GM21619 (cell line): Measurements from ENCODE around the gene CHI3L1.

Experiments
- ATAC-seq: cut with Tn5 transposase; IDR thresholded peaks from one replicate; pipeline ENCODE4 v1.9.1; 2021; ENCODE audit not compliant: unreplicated experiment

Gene CHI3L1

DNA sequence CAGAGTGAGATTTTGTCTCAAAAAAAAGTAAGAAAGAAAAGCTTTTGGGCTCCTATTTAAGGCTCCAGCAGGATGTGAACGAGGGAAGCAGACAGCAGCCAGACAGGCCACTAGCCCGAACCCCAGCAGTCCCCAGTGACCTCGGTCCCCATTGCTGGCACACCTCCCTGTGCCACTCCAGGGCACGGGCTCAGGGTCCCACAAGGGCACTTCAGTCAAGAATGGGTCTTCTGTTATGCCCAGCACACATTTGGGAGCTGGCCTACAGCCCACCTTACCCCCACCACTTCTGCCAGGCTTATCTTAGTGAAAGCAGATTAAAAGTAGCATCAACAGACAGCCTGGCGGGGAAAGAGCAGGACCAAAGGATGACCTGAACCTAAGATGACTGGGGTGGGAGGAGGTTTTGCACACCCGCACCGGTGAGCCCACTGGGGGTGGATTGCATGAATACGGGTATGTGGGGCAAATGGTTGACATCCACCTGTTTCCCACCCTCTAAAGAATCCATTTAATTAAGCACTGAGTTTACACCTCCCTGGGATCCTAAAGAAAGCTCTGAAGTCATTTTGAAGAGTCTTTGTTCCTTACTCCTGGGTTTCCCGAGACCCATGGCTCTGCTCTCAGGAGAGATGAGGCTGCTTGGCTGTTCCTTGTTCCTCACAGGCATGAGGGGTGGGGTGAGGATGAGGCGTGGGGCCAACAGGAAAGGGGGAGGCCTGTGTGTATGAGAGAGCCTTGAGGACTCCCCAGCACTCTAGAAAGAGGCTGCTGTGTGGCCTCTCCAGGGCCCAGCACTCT is 4.7 kb downstream of the CHI3L1 start:
- no peak for ATAC-seq

DNA sequence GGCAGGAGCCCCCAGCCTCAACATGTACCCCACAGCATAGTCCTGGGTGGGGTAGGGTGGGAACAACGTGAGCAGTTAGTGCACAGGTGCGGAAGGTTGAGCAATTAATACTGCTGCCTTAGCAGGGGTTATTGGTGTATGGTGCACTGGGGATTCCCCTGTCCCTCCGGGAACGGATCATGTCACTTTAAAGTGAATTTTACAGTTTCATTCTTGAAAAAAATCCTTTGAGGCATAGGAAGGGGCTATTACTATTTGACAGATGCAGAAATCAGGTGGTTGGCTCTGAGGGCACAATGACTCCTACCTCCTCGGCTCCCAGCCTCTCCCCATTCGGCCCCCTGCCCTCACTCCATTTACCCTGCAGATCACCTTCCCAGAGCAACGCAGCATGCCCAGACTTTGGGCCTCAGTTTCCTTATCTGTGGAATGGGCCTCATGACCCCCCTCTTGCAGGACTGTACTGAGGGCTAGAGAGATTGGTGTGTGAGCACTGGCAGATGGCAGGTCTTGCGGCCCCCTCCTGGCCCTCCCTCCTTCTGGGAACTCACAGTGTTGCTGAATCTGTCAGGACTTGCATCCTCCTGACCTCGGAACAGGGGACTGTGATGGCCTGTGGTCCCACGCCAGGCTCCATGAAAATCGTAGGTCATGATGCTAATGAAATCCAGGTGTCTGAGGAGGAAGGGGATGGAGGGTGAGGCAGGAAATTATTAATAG is 5.7 kb downstream of the CHI3L1 start:
- no peak for ATAC-seq

DNA sequence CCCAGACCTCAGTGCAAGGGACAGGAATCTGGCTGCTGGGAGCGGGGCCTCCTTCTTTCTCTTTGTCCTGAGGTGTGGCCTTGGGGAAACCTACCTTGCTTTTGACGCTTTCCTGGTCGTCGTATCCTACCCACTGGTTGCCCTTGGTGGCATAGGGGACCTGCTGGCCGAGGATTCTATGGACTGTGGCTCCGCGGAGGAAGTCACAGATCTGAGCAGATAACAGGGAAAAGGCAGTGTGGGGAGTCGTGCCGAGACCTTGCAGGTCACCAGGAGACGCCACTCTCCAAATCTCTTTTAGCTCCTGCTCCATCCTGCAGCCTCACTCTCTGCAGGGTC is 6.9 kb downstream of the CHI3L1 start:
- ATAC-seq: no peak

DNA sequence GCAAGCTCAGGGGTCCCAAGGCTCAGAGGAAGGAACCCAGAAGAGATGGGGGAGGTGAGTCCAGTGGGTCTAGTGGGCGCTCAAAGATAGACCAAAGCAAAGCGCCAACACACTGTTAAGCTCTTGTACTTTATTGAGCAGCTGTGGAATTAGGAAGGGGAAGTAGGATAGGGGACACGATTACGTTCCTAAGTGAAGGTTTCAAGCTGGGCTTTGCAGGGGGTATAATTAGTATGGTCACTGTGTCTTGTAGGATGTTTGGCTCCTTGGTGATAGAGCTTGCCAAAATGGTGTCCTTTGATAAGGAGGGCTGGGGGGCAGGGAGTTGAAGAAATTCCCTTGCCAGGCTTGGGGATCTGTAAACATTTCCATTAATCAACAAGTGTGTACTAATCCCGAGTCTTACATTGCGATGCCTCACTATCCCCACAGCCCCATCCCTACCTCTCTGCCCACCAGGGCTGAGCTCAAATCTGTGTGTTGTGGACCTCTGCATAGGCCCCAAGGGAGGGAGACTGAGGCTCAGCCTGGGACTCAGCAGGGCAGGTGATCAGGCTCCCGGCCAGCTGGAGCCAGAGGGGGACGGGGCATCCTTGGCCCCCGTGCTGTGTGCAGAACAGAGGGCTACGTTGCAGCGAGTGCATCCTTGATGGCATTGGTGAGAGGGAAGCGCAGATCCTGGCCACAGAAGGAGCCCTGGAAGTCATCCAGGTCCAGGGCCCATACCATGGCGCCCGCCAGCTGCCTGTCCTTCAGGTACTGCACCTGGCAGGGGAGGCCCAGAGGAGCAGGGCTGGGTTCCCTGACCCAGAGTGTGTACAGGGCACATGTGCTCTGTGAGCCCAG is 7.5 kb downstream of the CHI3L1 start:
- no peak for ATAC-seq

DNA sequence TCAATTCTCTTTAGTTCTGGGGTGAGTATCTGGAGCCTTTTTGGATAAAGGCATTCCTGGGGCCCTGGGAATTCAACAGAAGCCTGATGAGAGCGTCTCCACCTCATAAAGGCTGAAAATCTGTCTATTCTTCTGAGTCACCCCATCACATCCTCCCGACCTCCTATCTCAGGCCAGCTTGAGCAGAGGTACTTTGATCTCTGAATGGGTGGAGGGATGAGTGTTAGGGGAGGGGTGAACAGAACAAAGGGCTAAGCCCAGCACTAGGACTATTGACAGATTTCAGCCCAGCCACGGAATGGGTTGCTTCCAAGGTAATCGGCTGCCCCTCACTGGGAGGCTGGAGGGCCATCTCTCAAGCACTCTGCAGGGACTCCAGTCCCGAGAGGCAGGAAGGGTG is 8.4 kb downstream of the CHI3L1 start:
- ATAC-seq: no peak

DNA sequence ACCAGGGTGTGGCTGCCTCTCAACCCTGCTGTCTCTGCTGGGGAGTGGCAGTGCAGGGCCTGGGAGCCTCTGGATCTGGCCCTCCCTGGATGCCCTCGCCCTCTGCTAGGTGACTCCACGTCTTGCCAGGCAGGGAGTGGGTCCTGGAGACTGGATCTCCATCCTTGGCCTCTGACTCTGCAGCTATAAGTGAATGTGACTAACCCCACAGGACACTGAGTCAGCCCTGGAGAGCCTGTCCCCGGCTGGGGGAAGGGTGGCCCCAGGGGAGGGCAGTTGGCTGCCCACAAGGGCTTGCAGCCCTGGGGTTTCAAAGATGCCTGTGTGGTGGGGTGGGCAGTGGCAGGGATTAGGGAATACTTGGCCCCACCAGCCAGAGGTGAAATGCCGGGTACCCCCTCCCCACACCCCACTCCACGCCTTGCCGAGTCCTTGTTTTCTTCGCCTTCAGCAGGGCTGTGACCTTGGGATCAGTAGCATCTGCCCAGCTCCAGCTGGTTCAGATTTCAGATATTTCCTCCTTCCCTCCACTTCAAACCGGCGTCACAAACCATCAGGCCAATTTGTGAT is 8.9 kb downstream of the CHI3L1 start:
- no peak for ATAC-seq

DNA sequence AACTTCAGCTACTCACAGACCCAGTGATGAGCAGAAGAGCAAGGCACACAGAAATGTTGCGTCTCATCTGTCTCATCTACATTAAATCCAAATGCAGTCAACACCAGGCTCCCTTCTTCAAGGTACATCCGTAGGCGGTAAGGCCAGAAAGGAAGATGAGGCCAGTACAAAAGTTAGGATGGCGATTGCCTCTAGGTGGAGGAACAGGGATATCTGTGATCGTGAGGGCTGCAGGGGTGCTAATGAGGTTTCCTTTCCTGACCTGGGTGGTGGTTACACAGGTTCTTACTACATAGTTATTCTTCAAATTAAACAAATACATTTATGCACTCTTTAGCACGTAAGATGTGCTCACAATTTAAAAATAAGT is 9.5 kb downstream of the CHI3L1 start:
- ATAC-seq: no peak

DNA sequence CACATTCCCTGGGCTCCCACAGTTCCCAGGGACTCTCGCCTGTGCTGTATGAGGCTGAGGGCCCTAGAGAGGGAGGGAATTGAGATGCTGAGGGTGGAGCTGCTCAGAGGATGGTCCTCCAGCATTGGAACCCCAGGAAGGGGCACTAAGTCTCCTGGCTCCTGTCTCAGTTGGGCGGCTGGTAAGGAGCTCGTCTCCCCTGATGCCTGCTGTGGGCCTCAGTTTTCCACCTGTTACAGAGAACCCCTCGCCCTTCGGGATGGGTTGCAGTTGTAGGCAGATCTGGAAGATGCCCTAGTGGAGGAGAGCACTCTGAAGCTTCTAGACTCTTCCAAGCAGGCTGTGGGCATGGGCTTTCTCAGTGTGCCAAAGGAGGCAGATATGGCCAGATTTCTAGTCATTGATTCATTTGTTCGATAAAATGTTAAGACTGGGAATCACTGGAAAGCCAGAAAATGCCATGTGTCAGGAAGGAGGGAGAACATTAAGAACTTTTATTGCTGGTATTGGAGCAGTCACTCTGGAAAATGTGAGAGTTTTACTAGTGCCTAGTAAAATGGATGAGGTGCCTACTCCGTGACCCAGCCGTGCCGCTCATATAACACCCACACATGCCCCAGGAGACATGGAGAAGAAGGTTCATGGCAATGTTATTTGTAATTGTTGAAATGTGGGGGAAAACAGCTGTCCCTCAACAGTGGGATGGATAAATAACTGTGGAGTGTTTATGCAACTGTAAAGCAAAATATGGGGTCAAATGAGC is 10.1 kb downstream of the CHI3L1 start:
- no peak for ATAC-seq

DNA sequence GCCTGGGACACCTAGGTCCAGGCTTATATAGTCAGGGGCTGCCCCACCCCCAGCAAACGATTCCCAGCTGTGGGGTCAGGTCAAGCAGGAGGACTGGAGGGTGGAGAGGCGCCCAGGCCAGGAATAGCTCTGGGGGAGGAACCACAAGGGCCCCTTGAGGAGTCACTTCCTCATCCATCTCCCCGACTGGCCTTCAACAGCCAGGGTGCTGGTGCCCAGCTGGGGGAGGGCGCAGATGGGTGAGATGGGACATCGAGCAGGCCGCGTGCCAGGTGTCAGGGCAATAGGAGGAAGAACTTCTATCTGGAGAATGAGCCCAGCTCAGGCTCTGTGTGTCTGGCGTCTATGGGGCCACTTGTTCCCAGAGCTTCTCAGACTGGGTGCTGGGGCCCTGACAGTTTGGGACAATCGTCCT is 10.7 kb downstream of the CHI3L1 start:
- ATAC-seq: no peak

DNA sequence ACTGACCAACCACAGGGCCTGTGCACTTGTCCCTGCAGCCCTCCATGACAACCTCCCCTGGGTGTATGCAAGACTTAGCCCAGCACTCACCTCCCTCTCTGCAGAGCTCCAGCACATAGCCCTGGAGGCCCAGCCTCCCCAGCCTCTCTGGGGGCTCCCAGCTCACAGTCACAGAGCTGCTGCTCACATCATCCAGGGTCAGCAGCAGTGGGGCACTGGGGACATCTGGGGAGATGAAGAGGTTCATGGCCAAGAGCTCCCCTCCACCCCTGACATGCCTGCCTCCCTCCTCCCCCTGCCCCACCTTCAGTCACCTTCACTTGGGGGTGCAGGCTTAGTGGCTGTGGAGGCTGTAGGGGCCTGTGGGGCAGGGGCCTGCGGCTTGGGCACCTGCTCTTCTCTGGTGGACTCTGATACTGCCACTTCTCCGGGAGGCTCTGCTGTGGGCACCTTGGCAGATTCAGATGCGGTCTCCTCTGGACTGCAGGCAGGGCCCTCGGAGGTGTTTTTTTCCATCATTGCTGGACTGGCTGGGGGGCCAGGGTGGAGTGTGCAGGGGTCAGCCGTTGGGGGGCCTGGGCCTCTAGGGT is 11.2 kb downstream of the CHI3L1 start, which contains the start of gene MYBPH:
TSS of gene MYBPH (minus strand) at position 590 of the 590 bp plus-strand sequence. CDS start at position 519, 71 bp downstream.
- ATAC-seq: no peak

DNA sequence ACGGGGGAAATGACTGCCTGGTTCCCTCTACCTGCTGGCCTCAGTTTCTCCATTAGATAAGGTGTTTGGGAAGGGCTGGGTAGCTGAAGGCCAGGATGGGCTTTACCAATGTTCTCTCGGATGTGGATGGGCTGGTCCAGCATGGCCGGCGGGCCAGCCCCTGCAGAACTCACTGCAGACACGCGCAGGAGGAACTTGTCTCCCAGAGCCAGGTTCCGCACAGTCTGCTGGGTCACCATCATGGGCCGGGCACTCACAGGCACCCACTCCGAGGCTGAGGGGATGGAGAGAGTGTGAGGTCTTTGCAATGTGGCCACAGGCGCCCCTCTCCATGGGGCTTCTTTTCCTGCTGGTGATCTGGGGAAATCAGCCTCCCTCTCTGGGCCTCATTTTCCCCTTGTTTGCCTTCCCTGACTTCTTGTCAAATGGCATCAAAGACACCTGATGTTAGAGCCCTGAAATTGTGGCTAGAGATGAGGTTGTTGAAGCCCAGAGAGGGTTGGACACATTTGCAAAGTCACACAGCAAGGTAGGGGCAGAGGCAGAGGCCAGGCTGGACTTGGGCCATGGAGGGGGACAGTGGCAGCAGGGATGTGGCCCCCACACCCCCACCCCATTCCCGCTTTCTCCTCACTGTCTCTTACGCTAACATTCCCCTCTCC is 12.0 kb downstream of the CHI3L1 start:
- no peak for ATAC-seq

DNA sequence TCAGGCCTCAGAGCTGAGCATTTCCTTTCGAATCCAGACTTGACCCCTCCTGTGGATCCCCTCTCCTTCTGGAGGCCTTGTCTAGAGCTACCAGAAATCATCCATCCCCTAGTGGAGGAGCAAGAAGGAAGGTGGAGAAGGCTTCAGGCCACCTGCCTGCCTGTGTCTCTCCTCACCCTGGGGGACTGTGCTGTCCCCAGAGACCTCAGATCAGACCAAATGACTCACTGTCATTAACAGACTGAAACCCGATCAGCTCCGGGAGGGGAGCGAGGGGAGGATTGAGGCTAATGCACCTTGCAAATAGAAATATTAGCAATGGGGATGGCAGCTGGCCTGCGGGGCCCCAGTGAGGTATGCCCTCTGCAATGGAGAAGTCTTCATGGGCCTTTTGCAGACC is 12.9 kb downstream of the CHI3L1 start:
- peak; percentile 91 for ATAC-seq

DNA sequence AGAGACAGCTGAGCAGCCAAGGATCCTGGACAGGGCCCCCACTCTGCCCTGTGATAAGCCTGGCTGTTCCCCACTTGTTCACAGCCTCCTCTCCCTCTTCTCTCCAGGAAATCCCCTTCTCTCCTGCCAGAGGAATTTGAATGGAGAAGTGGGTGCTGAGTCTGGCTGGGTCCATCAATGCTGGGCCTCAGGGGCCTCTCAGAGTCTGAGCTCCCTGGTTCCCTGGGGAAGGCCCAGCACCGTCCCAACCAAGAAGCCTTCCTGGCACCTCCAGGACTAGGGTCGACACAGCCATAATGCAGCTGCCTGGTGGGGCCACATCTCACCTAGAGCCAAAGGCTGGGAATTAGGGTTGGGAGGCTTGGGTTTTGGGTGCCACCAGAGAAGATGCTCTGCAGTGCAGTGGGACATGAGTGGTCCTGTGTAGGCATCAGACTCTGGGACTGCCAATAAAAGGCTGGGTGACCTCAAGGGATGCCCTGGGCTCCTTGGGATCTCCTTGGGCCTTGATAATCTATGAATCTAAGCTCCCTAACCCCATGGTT is 13.4 kb downstream of the CHI3L1 start:
- ATAC-seq: no peak

DNA sequence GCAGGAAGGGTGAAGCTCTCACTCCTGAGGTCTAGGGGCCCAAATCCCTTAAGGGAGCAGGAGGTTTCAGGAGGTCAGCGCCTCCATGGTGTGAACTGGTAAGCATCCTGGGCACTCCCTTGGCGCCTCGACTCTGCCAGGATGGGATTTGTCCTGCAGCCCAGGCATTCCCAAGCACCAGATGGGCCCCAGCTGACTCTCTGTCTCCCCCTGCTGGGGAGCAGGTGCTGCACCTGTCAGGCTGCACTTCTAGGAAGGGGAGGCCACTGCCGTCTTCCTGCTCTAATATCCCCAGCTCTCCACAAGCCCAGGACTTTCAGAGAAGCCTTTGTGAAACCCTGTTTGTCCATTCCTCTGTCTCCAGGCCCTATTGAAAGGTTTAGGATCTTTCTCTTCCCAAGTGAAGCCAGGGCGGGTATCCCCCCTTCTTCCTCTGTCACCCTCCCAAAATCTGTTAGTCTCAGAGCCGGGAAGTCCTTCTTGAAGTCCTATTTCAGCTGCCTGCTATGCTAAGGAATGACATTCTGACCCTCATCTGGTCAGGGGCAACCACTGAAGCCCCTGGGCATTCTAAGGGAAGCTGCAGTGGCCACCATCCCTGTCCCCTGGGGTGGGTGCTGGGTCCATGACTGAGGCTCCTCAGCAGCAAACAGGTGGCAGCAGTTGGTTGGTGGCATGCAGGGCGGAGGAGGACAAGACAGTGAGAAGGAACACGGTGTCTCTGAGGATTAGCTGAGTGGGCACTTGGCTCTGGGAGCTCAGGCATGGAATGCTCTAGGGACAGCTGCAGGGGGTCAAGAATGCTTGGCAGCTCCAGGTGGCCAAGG is 14.1 kb downstream of the CHI3L1 start:
- ATAC-seq: no peak

DNA sequence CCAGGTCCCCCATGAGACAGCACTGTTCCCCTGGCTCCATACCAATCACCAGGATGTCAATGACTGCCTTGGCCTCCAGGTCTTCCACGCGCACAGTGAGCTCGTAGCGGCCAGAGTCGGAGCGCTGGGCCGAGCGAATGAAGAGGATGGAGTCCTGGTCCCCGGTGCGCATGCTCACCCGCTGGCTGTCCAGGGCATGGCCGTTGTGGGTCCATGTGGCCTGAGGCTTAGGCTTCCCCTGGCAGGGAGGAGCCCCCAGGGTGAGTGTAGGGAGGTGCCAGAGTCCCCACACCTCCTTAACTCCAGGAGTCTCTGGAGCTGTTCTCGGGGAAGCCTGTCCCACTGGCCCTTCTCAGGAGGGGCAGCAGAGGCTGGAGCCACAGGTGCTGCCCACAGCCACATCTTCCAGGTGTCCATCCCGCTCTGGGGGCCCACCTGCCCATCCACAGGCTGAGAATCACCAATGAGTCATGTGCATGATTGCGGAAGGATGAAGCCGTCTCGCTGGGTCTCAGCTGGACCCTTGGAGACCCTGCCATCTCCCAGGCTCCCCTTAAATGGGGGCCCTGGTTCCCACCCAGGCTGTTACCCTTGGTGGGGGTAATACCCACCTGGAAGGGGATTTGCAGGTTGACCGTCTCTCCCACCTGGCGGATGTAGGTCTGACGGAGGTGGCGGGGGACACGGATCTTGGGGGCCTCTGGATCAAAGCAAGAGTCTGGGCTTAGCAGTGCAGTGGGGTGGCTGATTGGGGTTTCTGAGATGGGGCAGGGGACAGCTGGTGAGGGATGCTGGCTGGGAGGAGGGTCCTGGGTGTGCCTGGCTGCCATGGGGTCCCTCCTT is 14.9 kb downstream of the CHI3L1 start:
- ATAC-seq: no peak

DNA sequence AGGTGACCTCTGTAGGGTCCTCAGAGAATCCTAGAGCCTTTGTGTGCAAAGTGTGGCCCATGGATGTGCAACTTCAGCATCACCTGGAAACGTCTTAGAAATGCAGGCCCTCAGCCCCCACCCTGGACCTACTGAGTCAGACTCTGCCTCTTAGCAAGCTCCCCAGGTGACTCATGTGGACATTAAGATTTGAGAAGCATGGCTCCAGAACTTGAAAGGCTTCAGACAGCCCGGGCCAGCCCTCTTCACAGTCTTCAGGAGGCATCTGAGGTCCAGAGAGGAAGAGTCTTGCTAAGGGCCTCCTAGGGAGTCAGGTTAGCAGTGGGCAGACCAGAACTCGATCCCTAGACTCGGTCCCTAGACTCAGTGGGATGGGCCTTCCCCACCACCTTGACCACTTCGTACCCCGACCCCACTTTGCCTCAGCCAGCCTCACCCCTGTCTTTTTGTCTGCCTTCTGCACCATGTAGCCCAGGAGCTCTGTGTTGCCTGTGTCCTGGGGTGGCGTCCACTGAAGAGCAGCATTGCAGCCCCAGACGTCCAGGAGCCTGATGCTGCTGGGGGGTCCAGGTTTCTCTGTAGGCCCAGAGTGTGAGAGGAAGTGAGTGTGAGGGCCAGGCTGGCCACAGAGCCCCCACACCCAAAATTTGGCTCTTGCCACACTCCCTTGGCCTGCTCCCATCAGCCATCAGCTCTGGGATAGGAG is 15.7 kb downstream of the CHI3L1 start:
- no peak for ATAC-seq
